ENCODE results near the gene TAAR6. TPM values are rescaled to one million over a fixed set of nuclear protein-coding genes. Genes with fewer than 3 reads are reported as not detected.

TAAR6 gene
- not detected for total RNA-seq

GRCh38 chr6:132570221-132570777 is at the start of gene TAAR6:
Gene TAAR6 (plus strand): TSS chr6:132570322. CDS start chr6:132570322, 0 bp downstream.
- no peak for TF ChIP-seq POLR2A (IDR thresholded peaks at IDR 0.05)
- no peak for TF ChIP-seq CTCF (IDR thresholded peaks at IDR 0.05)
- DNase-seq = no peak
- 72 to 74% methylated on average over 15 of the region's 15 CpGs for WGBS, 2 donors
- H3K9me3 ChIP-seq = no peaks in the 10 kb centered on the region
- no peak within 1 kb of the TSS for H3K4me3 ChIP-seq (replicated peaks in 1 of 3)
- H3K27ac ChIP-seq = no peak within 1 kb of the TSS
- no peaks in the 10 kb centered on the region for H3K27me3 ChIP-seq
- H3K4me1 ChIP-seq = no peaks in the 10 kb centered on the region
- intact Hi-C loops (cut with DNase I) = no loop called here
- no peaks in the 10 kb centered on the region for H3K36me3 ChIP-seq

- WGBS, 2 donors = 69 to 79% methylated on average over 2 of the region's 2 CpGs
- no peak overlapping the region for H3K27ac ChIP-seq
- no peak overlapping the region for H3K4me3 ChIP-seq (replicated peaks in 1 of 3)
Observed at GRCh38 chr6:132520953-132521352, 49.2 kb upstream of the TAAR6 start.

GRCh38 chr6:132524646-132525045 is 45.5 kb upstream of the TAAR6 start:
- intact Hi-C loops (cut with DNase I) = no loop called here
- Histone ChIP-seq H3K27me3 (peaks cover 3% of the 10 kb centered on the region), H3K4me3 (replicated peaks in 1 of 3) (no peak overlapping the region), H3K36me3 (no peaks in the 10 kb centered on the region), H3K27ac (no peak overlapping the region), H3K4me1 (no peaks in the 10 kb centered on the region), H3K9me3 (no peaks in the 10 kb centered on the region)
- 90 to 92% methylated on average over 5 of the region's 5 CpGs for WGBS, 2 donors
- TF ChIP-seq CTCF (IDR thresholded peaks at IDR 0.05) (no peak), POLR2A (IDR thresholded peaks at IDR 0.05) (no peak)
- DNase-seq = no peak

More at GRCh38 chr6:132520953-132521352, 49.2 kb upstream of the TAAR6 start:
- Histone ChIP-seq H3K9me3 (no peaks in the 10 kb centered on the region), H3K4me1 (no peaks in the 10 kb centered on the region), H3K27me3 (no peaks in the 10 kb centered on the region), H3K36me3 (no peaks in the 10 kb centered on the region)
- no peak for DNase-seq
- TF ChIP-seq POLR2A (IDR thresholded peaks at IDR 0.05) (no peak), CTCF (IDR thresholded peaks at IDR 0.05) (no peak)
- intact Hi-C loops (cut with DNase I) = no loop called here

- intact Hi-C loops (cut with DNase I) = no loop called here
- TF ChIP-seq POLR2A (IDR thresholded peaks at IDR 0.05) (no peak), CTCF (IDR thresholded peaks at IDR 0.05) (no peak)
- no peak overlapping the region for H3K27ac ChIP-seq
- no peak overlapping the region for H3K4me3 ChIP-seq (replicated peaks in 1 of 3)
- no peak for DNase-seq
- H3K36me3 ChIP-seq = no peaks in the 10 kb centered on the region
- H3K27me3 ChIP-seq = peaks cover 3% of the 10 kb centered on the region
- WGBS, 2 donors = 84 to 86% methylated on average over 4 of the region's 4 CpGs
- H3K9me3 ChIP-seq = no peaks in the 10 kb centered on the region
- no peaks in the 10 kb centered on the region for H3K4me1 ChIP-seq
Observed at GRCh38 chr6:132525866-132526265, 44.3 kb upstream of the TAAR6 start.

- no peak for DNase-seq
- Histone ChIP-seq H3K27ac (no peak overlapping the region), H3K36me3 (no peaks in the 10 kb centered on the region), H3K4me1 (no peaks in the 10 kb centered on the region), H3K27me3 (peaks cover 3% of the 10 kb centered on the region), H3K4me3 (replicated peaks in 1 of 3) (no peak overlapping the region), H3K9me3 (no peaks in the 10 kb centered on the region)
- WGBS, 2 donors = 59 to 79% methylated on average over 2 of the region's 2 CpGs
- intact Hi-C loops (cut with DNase I) = no loop called here
- TF ChIP-seq CTCF (IDR thresholded peaks at IDR 0.05) (no peak), POLR2A (IDR thresholded peaks at IDR 0.05) (no peak)
Observed at GRCh38 chr6:132526461-132526860, 43.7 kb upstream of the TAAR6 start.
